Suprapubic skin (tissue), 4 donors: ENCODE measurements around the gene PLLP.

Experiments
- EP300 ChIP-seq: sonication (generic); formaldehyde crosslinking; IDR thresholded peaks from one replicate; pipeline ENCODE4 v1.6.1; 2017; ENCODE audit warnings: antibody characterized with exemption
- POLR2A ChIP-seq, 2 donors: fragments of 450-650 bp; IDR thresholded peaks; one replicate each; pipeline ENCODE4 v1.6.1; 2017; ENCODE audit warnings: antibody characterized with exemption in 2 of 2, mild to moderate bottlenecking in 2 of 2, moderate library complexity in 2 of 2
- POLR2AphosphoS5 ChIP-seq, 3 donors: sonication (generic); formaldehyde crosslinking; IDR thresholded peaks; one replicate each; pipeline ENCODE4 v1.6.1; 2017; ENCODE audit warnings: antibody characterized with exemption in 3 of 3
- TF ChIP-seq, protein P1 (sequence below), 2 donors: fragments of 200-600 bp in 1 of 2; fragments of 450-650 bp in 1 of 2; sonication (generic) in 1 of 2; IDR thresholded peaks; one replicate each; pipeline ENCODE4 v1.5.1; 2016 to 2019; ENCODE audit warnings: antibody characterized with exemption in 2 of 2, mild to moderate bottlenecking in 1 of 2, moderate library complexity in 1 of 2

DNA sequence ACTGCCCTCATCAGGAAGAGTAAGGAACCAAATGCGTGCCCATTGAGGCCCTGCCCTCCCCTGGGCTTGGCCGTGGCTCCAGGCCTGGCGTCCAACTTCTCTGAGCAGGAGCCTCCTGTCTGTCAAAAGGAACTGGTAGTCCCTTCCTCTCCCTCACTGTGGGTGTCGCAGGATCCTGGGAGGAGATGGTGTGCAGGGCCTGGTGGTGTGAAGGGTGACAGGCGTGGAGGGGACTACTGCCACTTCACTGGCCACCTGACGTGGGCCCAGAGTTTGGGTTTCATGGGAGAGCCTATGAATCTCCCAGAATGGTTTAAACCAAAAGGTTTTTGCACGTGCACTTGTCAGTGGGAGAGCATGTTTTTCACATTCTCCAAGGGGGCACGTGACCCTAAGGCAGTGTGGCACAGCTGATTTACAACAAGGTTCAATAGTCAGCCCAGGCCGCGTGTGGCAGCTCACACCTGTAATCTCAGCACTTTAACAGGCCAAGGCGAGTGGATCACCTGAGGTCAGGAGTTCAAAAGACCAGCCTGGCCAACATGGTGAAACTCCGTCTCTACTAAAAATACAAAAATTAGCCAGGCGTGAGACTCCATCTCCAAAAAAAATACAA, 26.9 kb downstream of the PLLP start:
- TF ChIP-seq, protein P1, sequence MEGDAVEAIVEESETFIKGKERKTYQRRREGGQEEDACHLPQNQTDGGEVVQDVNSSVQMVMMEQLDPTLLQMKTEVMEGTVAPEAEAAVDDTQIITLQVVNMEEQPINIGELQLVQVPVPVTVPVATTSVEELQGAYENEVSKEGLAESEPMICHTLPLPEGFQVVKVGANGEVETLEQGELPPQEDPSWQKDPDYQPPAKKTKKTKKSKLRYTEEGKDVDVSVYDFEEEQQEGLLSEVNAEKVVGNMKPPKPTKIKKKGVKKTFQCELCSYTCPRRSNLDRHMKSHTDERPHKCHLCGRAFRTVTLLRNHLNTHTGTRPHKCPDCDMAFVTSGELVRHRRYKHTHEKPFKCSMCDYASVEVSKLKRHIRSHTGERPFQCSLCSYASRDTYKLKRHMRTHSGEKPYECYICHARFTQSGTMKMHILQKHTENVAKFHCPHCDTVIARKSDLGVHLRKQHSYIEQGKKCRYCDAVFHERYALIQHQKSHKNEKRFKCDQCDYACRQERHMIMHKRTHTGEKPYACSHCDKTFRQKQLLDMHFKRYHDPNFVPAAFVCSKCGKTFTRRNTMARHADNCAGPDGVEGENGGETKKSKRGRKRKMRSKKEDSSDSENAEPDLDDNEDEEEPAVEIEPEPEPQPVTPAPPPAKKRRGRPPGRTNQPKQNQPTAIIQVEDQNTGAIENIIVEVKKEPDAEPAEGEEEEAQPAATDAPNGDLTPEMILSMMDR (IDR thresholded peaks at IDR 0.05), result no peak
- TF ChIP-seq POLR2AphosphoS5 (IDR thresholded peaks at IDR 0.05), result no peak
- no peak for TF ChIP-seq POLR2A (IDR thresholded peaks at IDR 0.05)
- no peak for TF ChIP-seq EP300
